ENCODE measurements around the gene PRRG1. TPM values are rescaled to one million over a fixed set of nuclear protein-coding genes. Genes with fewer than 3 reads are reported as not detected.
"Not testable (repeated sequence)": the region's sequence is repeated elsewhere in the genome, so short reads cannot be mapped to it uniquely, and the experiment has no call there.

PRRG1 gene
- total RNA-seq, 1 experiment from 2014 or later, result not detected

DNA sequence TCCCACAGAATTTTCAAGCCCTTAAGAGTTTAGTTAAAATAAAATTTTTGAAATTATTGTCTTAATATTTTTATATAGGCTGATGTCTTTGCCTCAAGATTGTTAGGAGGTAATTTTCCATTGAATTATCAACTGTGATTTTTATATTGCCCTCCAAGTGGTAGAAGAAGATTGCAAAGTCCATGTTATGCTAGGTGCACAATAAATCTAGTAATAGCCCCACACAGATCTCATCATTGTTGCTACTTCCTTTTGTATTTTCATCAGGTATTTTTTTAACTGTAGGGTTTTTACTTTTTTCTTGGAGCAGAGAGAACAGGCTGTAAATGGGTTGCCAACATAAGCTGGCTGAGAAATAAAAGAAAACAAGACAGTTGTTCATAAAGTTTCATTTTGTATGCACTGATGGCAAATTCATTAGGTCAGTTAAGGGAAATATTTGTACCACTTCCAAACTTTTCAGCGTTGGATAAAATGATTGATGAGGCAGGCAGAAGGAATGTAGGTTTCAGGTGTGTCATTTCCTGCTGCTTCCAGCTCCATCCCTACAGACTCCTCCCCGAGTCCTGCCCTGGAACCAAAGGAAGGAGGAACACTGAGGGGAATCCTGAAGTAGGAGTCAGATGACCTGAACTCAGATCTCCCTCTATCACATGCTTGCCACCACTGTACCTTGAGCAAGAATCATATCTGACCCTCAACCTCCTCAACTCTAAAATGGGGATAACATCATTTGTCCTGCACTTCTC is 105.5 kb downstream of the PRRG1 start:
- no peak for DNase-seq (ENCODE audit: low spot score)

DNA sequence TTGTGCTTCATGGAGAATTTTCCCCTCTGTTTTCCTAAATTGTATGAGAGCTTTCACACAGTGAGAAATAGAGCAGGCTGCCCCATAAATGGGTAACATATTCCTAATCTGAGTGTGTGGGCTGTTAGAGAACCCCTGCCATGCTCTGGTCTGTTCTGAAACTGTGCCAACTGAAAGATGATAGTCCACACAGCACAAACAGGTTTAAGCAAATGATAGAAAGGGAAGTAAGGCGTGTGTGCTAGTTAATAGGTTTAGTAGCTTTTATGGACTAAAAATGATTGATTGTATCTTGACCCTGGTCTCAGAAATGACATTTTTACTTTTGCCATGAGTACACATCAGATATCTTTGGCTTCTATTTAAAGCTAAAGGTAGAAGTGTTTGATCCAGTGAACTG is 106.2 kb downstream of the PRRG1 start:
- in situ Hi-C loops (cut with HindIII; ENCODE audit: low sequenced_read_pairs), result no loop called here

More for the DNA sequence above, 105.5 kb downstream of the PRRG1 start:
- in situ Hi-C loops (cut with HindIII; ENCODE audit: low sequenced_read_pairs), result no loop called here

DNA sequence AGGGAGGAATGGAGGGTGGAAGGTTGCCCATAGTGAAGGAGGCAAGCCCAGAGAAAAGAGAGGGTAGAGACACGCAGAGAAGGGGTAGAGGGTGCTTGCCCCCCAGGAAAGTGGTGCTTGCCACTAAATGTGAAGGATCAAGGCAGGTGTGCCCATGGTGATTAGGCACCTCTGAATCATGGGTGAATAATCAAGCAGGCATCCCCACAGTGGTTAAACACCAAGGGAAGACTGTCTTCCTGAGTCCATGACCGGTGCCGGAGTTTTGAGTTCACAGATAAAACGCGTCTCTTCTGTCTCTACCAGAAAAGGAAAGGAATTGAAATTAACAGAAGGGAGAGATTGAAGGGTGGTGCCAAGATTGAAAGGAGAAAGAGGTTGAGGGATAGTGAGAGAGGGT is 111.1 kb downstream of the PRRG1 start:
- in situ Hi-C loops (cut with HindIII; ENCODE audit: low sequenced_read_pairs); DNase-seq (ENCODE audit: low spot score): not testable (repeated sequence)

More for the DNA sequence above, 106.2 kb downstream of the PRRG1 start:
- DNase-seq (ENCODE audit: low spot score), result no peak

DNA sequence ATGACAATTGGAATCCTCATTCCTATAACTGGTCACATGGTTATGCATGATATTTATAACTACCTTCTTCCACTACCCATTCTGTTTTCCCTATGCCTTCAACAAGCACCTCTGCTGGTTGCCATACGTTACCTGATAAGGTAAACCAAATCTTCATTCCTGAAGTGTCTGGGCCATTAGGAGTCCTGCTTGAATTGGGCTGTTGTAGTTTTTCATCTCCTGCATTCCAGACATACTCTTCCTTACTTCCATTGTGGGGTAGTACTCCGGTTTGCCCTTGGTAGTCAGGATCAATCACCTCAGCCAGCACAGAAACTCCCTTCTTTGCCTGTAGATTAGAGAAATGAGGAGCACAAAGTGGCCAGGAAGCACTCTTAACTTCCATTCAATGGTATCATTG is 113.2 kb downstream of the PRRG1 start:
- in situ Hi-C loops (cut with HindIII; ENCODE audit: low sequenced_read_pairs), result no loop called here
- no peak for DNase-seq (ENCODE audit: low spot score)

DNA sequence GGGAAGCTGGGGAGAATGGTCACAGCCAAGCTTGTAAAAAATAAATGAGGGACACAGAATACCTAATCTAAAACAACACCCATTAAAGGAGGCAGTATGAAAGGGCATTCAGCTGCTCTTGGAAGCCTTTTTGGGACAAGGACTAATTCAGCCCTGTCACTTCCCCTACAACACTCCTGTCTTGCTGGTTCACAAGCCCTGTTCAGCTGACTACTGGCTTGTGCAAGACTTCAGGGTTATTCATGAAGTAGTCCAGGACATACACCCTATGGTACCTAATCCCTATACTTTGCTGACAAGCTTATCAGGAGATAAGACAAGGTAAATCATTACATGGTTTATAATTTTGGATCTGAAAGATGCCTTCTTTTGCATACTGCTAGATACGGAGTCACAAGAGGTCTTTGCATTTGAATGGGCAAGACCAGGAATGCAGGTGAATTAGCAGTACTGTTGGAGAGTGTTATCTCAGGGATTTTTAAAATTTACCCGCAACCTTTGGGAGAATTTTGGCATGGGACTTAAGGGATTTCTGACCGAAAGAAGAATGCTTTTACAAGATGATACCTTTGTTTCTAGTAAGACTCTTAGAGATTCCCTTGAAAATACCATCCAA is 119.1 kb downstream of the PRRG1 start:
- no peak for DNase-seq (ENCODE audit: low spot score)
- in situ Hi-C loops (cut with HindIII; ENCODE audit: low sequenced_read_pairs), result no loop called here

DNA sequence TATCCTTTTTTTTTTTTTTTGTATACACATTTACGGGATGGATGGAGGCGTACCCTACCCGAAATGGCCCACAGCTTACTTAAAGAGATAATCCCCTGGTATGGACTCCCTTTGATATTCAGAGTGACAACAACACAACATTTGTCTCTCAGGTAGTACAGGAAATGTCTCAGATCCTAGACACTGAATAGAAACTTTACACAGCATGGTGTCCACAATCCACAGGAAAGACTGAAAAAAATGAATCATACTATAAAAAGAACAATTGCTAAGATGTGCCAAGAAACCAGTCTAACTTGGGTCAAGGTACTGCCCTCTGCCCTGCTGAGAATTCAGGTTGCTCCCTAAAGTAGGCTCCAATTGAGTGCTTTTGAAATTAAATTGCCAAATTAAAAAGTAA is 121.5 kb downstream of the PRRG1 start:
- DNase-seq (ENCODE audit: low spot score), result no peak
- in situ Hi-C loops (cut with HindIII; ENCODE audit: low sequenced_read_pairs), result no loop called here

DNA sequence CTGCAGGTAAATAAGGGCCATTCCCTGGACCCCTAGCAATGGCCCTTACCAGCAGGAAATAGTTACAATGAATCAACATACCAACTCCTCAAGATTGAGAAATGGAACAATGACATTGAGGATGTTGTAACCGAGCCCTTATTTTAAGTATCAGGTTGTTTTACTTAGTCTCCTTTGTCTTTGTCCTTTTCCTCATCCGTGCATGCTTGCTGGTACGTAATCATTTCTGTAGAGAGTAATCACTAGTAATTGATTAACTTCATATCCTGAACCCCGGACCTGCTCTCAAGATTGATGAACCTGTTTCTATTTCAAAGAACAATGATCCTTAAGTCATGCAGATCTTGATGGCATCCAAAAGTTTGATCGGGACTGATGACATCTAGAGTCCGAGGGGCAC is 123.7 kb downstream of the PRRG1 start:
- DNase-seq (ENCODE audit: low spot score), result no peak
- in situ Hi-C loops (cut with HindIII; ENCODE audit: low sequenced_read_pairs), result no loop called here

DNA sequence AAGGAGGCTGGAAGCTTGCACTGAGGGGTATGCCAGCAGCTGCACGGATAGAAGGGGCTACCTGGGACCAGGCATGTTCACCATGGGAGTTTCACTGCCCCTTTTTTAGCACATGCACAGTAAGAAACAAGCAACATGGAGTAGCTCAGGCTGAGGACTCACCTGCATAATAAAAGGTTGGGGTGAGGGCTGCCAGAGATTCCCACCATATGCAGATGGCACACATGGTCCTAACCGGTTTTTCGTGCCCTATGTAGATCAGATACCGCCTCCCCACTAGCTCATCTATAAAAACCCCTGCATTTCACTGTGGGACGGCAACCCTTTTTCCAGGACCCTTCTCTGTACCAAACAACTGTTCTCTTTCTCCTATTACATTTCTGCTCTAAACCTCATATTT is 125.3 kb downstream of the PRRG1 start:
- in situ Hi-C loops (cut with HindIII; ENCODE audit: low sequenced_read_pairs), result no loop called here
- no peak for DNase-seq (ENCODE audit: low spot score)

DNA sequence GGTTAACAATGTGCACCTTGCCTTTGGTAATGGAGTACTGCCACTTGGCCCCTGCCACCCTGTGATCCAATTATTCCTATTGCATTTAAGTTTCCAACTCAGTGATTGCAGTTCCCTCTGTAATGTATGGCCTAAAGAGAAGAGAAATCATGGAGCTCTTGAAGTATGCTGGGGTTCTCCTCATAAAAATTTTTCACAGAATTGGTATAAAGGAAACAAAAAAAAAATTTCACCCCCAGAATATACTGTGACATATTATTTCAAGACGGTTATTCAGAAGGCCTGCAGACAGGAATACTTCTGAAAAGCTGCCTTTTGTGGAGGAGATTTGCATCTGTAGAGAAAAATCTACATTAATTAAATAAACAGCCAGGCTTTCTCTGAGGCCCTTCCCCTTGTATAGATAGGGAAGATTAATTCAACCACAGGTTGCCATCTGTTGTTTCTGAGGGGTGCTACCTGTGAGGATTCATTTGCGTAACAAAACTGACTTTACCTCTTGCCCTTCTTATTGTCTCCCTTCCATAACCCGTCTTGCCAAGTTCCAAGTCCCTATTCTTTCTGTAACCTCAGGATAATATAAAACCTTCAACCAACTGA is 127.5 kb downstream of the PRRG1 start:
- in situ Hi-C loops (cut with HindIII; ENCODE audit: low sequenced_read_pairs), result no loop called here
- DNase-seq (ENCODE audit: low spot score), result no peak

DNA sequence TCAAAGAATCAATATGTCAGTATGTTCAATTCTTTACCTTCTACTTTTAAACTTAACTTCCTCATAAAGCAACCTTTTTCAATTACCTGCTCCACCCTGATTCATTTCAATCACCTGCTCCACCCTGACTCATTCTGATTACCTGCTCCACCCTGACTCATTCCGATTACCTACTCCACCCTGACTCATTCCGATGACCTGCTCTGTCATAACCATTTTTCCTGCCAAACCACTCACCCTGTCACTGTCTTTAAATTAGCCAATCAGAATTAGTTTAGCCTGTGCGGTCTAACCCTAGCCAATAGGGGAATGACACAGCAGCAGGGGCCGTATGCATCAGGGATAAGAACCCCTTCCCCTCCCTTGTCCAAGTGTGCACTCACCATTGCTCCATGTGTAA is 135.2 kb downstream of the PRRG1 start:
- in situ Hi-C loops (cut with HindIII; ENCODE audit: low sequenced_read_pairs), result not testable (repeated sequence)

DNA sequence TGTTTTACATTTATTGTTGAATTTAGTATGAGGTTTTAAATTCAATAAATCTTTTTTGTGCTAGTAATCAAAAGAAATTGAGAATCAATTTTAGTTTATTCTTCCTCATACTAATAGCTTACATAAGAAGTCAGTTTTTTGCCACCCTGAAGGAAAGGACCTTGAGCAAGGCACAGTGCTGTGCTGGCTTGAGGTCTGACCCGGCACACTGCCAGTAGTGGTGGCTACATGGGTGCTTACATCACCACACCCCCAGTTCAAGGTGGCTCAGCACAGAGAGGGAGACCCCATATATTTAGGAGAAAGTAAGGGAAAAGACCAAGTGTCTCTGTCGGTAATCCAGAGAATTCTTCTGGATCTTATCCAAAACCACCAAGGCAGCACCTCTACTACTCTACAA is 136.3 kb downstream of the PRRG1 start:
- no peak for DNase-seq (ENCODE audit: low spot score)
- in situ Hi-C loops (cut with HindIII; ENCODE audit: low sequenced_read_pairs), result no loop called here

More for the DNA sequence above, 135.2 kb downstream of the PRRG1 start:
- DNase-seq (ENCODE audit: low spot score), result not testable (repeated sequence)

DNA sequence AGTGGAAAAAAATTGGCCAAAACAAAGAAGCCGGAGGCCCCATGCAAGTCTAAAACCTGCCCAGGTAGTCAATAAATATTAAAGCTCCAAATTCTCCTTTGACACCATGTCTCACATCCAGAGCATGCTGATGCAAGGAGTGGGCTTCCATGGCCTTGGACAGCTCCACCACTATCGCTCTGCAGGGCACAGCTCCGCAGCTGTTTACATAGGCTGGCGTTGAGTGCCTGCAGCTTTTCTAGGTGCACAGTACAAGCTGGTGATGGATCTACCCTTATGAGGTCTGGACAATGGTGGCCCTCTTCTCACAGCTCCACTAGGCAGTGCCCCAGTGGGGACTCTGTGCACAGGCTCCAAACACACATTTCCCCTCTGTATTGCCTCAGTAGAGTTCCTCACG is 138.1 kb downstream of the PRRG1 start:
- in situ Hi-C loops (cut with HindIII; ENCODE audit: low sequenced_read_pairs), result no loop called here
- DNase-seq (ENCODE audit: low spot score), result no peak

DNA sequence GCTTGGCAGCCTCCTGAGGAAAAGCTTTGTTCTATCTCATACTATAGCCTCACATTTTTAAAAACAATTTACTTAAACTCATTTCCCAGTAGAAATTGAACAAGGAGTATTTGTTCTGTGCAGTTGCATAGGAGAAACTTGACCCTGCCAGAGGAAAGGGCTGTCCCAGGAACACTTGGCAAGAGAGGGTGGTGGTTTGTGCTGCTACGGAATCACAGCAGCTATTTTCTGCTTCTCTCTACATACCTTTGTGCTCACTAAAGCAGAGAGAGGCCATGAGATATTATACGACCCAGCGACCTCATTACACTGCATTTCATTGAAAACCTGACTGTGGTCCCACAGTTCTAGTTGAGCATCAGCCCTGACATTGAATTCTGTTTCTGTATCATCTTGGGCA is 139.2 kb downstream of the PRRG1 start:
- no peak for DNase-seq (ENCODE audit: low spot score)
- in situ Hi-C loops (cut with HindIII; ENCODE audit: low sequenced_read_pairs), result no loop called here

DNA sequence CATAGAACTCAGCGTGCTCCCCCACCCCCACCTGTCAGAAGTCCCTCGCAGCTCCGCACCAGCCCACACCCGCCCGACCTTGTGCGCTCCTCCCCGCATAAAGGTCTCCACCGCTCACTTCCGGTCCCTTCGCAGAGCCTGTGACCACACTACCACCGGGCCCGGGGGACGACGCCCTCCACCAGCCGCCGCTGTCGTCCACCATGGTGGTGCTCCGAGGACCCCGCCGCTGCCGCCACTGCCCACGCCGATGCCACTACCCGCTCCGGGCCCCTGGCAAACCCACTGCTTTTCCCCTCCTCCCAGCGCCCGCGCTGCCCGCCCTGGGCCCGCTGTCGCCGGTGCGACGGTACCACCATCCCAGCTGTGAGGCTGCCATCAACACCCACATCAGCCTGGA is 142.5 kb downstream of the PRRG1 start:
- no peak for DNase-seq (ENCODE audit: low spot score)
- in situ Hi-C loops (cut with HindIII; ENCODE audit: low sequenced_read_pairs), result no loop called here

DNA sequence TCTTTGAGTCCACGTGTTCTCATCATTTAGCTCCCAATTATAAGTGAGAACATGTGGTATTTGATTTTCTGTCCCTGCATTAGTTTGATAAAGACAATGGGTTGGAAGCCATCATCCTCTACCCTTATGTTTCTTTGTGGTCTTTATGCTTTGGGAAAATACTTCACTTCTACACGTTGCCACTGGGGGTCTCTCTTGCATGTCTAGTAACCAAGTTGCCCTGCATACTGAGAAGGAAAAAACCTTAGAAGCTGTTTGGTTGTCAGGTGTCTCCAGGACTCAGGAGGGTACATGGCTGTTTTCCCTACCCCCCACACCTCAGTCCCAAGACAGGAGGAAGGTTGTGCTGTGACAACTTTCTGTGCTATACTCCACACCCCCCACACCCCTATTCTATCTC is 146.6 kb downstream of the PRRG1 start:
- in situ Hi-C loops (cut with HindIII; ENCODE audit: low sequenced_read_pairs), result not testable (repeated sequence)
- peak; percentile 0 for DNase-seq (ENCODE audit: low spot score)

DNA sequence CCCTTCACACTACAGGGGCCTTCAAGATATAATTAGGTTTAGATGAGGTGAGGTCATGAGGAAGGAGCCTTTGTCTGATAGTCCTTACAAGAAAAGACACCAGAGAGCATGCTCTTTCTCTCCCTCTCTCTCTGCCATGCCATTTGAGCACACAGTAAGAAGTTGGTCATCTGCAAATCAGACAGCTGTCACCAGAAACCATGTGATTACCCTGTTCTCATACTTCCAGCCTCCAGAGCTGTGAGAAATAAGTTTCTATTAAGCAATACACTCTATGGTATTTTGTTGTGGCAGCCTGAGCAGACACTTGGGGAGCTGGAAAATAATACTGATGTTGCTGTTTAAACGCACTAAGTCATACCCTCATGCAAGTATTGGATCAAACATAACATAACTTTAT is 148.0 kb downstream of the PRRG1 start:
- DNase-seq (ENCODE audit: low spot score); in situ Hi-C loops (cut with HindIII; ENCODE audit: low sequenced_read_pairs): not testable (repeated sequence)

DNA sequence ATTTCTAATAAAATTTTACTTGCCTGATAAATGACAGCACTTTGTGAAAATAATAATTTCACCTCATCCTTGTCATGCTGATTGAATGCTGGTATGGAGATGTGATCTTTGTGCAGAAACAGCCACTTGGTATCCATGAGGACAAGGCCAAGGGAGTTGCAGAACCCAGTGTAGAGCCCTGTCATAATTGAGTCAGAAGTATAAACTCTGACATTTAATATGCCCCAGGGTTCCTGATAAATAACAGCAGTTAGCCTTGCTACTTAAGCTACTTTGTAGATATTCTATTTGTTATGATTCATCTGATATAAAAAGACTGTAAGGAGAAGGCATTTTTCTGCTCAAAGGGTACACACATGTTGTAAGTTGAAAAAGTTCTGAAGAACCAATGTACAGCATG is 149.2 kb downstream of the PRRG1 start:
- in situ Hi-C loops (cut with HindIII; ENCODE audit: low sequenced_read_pairs); DNase-seq (ENCODE audit: low spot score): not testable (repeated sequence)

DNA sequence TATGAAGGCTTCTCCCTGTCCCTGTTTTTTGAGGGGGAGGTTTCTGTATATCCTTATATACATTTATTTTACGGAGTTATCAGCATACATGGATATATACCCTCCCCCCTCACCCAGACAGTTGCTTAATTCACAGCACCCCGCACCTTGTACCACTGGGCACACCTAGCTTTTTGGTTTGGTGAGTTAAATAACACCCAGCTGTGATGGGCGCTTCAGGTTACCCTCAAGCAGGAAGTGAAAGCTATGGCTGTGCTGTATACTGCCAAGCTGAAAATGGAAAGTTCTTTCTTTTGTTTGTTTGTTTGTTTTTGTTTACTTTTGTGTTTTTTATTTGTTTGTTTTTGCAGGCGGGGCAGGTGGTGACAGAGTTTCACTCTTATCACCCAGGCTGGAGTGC is 150.5 kb downstream of the PRRG1 start:
- in situ Hi-C loops (cut with HindIII; ENCODE audit: low sequenced_read_pairs), result not testable (repeated sequence)

DNA sequence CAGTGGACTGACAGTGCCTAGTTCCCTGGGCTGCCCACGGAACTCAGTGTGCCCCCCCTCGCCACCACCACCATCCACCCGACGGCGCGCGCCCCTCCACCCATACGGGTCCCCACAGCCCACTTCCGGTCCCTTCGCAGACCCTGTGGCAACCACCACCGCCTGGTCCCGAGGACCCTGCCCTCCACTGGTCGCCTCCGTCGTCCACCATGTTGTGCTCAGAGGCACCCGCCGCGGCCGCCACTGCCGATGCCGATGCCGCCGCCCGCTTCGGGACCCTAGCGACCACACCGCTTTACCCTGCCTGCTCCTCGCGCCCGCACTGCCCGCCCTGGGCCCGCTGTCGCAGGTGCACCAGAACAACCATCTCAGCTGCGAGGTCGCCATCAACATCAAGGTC is 155.8 kb downstream of the PRRG1 start:
- DNase-seq (ENCODE audit: low spot score), result no peak
- in situ Hi-C loops (cut with HindIII; ENCODE audit: low sequenced_read_pairs), result no loop called here

More for the DNA sequence above, 150.5 kb downstream of the PRRG1 start:
- not testable (repeated sequence) for DNase-seq (ENCODE audit: low spot score)
